Activated CD8-positive, alpha-beta memory T cell treated with anti-CD3 and anti-CD28 coated beads for 36 hours (primary cell): Measurements from ENCODE around the gene APOO. TPM values are rescaled to one million over a fixed set of nuclear protein-coding genes. Genes with fewer than 3 reads are reported as not detected.
"Not testable (repeated sequence)": the region's sequence is repeated elsewhere in the genome, so short reads cannot be mapped to it uniquely, and the experiment has no call there.

Experiments
- CTCF ChIA-PET: fragments of 350-600 bp; sonication (Branson Sonifier 250); formaldehyde crosslinking; loops from one replicate; lab custom pipeline; 2021; ENCODE audit warnings: antibody characterized with exemption; lab: Charles Lee
- POLR2A ChIA-PET: fragments of 350-600 bp; sonication (Branson Sonifier 250); formaldehyde crosslinking; loops from one replicate; lab custom pipeline; 2021; ENCODE audit warnings: antibody characterized with exemption; lab: Charles Lee
- total RNA-seq, 2 experiments: library from RNA; stranded (reverse); gene quantifications; one replicate each; pipeline ENCODE4 v1.2.3, GENCODE V29; 2021

The APOO gene
- total RNA-seq, 2 experiments from 2014 or later: 40.0 to 40.4 TPM

DNA sequence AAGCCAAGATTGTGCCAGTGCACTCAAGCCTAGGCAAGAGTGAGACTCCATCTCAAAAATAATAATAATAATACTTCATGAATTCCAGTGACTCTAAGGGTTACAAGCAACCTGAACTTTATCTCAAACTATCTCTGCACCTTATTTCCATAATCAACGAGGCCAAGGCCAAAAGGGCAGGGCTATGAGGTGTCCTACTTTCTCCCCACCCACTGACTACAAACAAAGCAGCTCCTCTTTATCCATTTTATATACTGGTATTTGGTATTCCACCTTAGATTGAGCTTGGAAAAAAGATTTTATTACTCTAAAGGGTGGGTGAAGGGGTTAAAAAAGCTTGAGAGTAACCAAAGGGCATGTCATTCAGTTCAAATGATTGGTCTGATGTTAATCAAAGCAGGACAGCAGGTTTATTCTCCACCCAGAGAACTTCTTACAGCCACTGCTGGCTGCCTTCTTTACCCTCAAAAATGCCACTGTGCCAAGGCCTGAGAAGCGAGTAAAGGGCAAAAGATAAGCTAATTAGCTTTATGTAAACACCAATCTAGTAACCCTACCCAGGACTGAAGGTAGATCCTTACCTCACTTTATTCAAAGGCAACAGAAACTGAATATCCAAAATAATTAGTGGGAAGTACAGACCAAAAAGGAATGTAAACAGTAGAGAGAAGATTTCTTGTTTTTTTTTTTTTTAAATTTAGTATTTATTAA lies 28.2 kb downstream of the APOO start:
- ChIA-PET CTCF (no interaction called here), POLR2A (no interaction called here)

GRCh38 chrX:23871905-23872546 lies 35.7 kb downstream of the APOO start:
- ChIA-PET POLR2A (no interaction called here), CTCF (no interaction called here)

- ChIA-PET POLR2A (no interaction called here), CTCF (no interaction called here)
These were observed 37.7 kb downstream of the APOO start for GRCh38 chrX:23870041-23870440.

DNA sequence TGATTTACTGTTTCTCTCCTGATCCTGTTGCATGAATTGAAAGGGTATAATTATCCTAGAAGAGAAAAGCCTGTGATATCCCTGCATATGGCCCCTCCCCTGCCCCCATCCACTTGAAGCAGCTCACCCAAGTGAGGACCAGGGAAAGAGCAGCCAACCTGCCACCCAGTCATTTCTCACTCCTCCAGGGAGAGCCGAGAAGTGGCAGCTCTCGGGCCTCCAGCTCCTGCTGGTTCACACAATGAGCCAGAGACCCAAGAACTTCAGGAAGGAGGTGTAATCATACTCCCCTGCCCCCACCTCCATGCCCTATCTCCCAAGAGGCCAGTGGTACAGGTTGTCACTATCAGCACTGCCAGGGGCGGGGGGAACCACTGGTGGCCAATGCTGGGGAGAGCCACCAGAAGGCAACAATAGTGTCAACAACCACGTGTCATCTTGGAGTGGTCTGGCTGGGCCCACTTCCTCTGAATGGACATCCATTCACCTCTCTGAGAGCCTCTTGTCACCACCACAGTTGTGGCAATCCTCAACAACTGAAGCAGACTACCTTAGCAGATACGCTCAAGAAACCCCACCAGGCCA lies 42.9 kb downstream of the APOO start:
- ChIA-PET CTCF (no interaction called here), POLR2A (no interaction called here)

DNA sequence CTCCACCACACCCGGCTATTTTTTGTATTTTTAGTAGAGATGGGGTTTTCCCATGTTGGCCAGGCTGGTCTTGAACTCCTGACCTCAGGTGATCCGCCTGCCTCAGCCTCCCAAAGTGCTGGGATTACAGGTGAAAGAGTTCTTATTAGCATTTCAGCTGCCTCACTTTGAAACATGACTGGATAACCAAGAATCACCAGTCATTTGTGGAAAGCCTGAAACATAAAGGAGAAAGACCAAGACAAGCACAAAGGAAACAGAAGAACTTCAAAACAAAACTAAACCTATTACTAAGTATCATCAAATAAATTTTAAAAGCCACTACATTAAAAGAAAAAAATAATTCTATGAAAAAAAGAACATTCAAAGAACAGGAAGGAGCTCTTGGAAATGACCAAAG lies 45.8 kb downstream of the APOO start:
- CTCF ChIA-PET: not testable (repeated sequence)
- POLR2A ChIA-PET: interaction anchor here (0.6 to 0.7 kb wide), 2 partner anchors 131 to 162 kb away, joined by 4 to 5 read pairs; no protein-coding TSS in a partner anchor

- CTCF ChIA-PET: no interaction called here
These were observed 46.4 kb downstream of the APOO start for GRCh38 chrX:23861215-23861896.

GRCh38 chrX:23859238-23859637 lies 48.5 kb downstream of the APOO start:
- POLR2A ChIA-PET, CTCF ChIA-PET: not testable (repeated sequence)

More at GRCh38 chrX:23861215-23861896, 46.4 kb downstream of the APOO start:
- POLR2A ChIA-PET: interaction anchor here (0.6 to 0.7 kb wide), 4 partner anchors 40 to 937 kb away, joined by 4 to 7 read pairs (median 4); no protein-coding TSS in a partner anchor

GRCh38 chrX:23857935-23858334 lies 49.8 kb downstream of the APOO start:
- ChIA-PET CTCF (no interaction called here), POLR2A (no interaction called here)

GRCh38 chrX:23857363-23857762 lies 50.4 kb downstream of the APOO start:
- CTCF ChIA-PET: no interaction called here

GRCh38 chrX:23855569-23855968 lies 52.2 kb downstream of the APOO start:
- ChIA-PET POLR2A (no interaction called here), CTCF (interaction anchor here (1.1 kb wide), 1 partner anchor 25 kb away, joined by 7 read pairs; no protein-coding TSS in a partner anchor)

More at GRCh38 chrX:23857363-23857762, 50.4 kb downstream of the APOO start:
- POLR2A ChIA-PET: no interaction called here

DNA sequence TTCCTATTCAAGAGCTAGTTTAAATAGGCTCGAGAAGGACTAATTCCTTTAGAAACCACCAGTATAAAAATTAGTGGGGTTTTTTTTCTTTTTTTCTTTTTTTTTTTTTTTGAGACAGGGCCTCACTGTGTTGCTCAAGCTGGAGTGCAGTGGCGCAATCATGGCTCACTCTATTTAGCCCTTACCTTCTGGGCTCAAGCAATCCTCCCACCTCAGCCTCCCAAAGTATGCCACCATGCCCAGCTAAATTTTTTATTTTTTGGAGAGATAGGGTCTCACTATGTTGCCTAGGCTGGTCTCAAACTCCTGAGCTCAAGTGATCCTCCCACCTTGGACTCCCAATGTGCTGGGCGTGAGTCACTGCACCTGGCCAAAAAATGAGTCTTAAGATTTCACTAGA lies 52.8 kb downstream of the APOO start:
- ChIA-PET POLR2A (no interaction called here), CTCF (interaction anchor here (1.1 kb wide), 1 partner anchor 25 kb away, joined by 7 read pairs; no protein-coding TSS in a partner anchor)

DNA sequence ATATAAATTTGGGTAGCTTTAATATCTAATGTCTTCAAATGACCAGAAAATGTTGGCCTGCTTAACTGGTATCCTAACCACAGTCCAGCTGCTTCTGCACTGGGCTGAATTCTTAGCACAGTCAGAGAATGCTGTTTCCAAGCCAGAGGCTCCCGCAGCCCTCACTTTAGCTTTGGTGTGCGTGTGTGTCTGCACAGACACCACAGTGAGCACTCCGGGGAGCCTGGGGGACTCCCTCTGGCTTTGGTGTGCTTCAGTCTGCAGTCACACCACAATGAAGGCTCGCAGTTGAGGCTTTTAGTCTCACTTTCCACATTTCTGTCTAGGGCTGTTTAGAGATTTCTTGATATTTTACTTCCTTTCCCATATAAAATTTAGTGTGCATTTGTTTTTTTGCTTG lies 53.6 kb downstream of the APOO start:
- ChIA-PET CTCF (no interaction called here), POLR2A (no interaction called here)

DNA sequence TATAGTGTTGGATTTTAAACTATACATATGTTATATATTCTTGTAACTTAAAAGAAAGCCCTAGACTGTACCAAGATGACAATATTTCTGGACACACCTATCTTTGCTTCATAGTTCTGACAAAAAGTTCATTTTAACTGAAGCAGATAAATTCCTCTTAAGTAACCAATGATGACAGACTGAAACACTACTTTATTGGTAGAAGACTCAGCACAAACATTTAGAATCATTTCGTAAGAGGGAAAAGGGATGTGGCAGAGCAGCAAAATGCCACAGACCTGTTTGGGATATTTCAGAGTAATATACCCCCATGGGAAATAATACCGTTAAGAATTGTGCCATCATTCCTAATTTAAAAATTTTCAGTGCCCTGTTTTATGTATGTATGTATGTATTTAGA lies 56.2 kb downstream of the APOO start:
- CTCF ChIA-PET: no interaction called here
- POLR2A ChIA-PET: no interaction called here

DNA sequence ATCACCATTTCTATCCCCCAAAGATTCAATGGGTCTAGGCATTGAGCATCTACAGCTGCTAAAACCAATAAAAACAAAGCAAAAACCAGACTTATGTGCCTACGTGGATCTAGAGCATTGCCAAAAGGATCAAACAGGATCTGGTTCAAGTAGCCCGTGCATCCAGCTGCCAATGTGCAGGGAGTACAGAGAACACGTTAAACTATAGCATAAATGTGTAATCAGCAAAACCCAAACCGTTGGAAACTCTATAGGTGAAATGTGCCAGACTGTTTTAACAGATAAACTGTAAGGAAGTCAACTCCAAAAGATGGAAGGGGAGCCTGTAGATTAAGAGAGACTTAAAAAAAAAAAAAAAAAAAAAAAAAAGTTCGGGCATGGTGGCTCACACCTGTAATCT lies 58.5 kb downstream of the APOO start:
- POLR2A ChIA-PET: interaction anchor here (0.6 kb wide), 1 partner anchor 22 kb away, joined by 8 read pairs; no protein-coding TSS in a partner anchor
- CTCF ChIA-PET: no interaction called here

DNA sequence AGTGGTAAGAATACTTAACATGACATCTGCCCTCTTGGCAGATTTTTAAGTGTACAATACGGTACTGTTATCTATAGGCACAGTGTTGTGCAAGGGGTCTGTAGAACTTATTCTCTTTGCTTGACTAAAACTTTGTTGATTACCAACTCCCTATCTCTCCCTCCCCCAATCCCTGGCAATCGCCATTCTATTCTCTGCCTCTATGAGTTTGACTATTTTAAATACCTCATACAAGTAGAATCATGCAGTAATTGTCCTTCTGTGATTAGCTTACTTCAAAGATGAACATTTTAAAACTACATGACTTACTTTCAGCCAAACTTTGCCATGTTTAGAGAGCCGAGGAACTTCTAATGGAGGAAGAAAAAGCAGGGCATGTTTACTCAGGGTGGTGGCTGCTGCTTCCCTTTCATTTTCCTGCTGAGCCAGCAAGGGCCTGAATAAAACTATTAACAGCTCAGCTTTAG lies 62.4 kb downstream of the APOO start:
- ChIA-PET POLR2A (no interaction called here), CTCF (no interaction called here)

- CTCF ChIA-PET: no interaction called here
- POLR2A ChIA-PET: no interaction called here
These were observed 63.1 kb downstream of the APOO start for GRCh38 chrX:23844502-23845138.

DNA sequence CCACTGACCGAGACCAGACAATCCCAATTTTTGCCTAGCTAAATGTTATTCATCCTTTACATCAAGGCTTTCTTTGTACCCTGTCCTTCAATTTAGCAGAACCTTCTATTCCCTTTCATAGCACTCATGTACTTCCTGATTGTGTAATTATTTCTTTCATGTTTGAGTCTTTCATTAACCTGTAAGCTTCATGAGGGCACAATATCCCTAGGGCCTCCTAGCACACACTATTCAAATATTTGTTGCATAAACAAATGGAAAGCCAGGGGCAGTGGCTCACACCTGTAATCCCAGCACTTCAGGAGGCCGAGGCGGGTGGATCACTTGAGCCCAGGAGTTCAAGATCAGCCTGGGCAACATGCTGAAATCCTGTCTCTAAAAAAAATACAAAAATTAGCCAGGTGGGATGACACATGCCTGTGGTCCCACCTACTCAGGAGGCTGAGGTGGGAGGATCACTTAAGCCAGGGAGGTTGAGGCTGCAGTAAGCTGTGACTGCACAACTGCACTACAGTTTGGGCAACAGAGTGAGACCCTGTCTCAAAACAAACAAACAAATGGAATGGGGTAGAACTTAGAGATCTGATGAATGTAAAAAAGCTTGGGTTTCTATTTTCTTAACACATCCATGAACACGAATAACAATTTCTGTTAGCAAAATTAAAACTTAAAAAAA lies 65.8 kb downstream of the APOO start:
- POLR2A ChIA-PET: no interaction called here
- CTCF ChIA-PET: no interaction called here

DNA sequence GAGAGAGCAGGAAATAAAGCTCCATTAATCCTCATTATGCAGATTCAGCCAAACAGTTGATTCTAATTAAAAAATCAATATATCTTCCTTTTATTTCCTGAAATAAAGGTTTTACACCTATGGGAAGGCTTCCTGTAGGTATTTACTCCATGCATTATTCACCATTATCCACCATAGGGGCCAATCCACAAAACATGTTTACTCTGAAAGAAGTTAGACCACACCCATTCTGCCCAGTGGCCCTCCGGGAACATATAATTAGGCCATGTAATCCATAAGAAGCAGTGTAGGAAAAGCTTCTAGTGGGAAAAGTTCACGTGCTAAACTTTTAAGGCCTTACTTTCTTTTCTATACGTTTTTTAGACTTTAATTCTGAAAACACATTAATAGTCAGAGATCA lies 67.1 kb downstream of the APOO start:
- ChIA-PET POLR2A (no interaction called here), CTCF (no interaction called here)

GRCh38 chrX:23838953-23839352 lies 68.8 kb downstream of the APOO start:
- ChIA-PET CTCF (interaction anchor here (0.7 kb wide), 1 partner anchor 23 kb away, joined by 3 read pairs; no protein-coding TSS in a partner anchor), POLR2A (no interaction called here)
